NCI-H1436 treated with DMSO at 0.1 percent for 48 hours (cell line): Measurements from ENCODE around the gene CUL4A.

Experiments used
- DNase-seq: peaks from one replicate; lab custom pipeline; 2025; lab: John Stamatoyannopoulos, UW

Gene CUL4A

DNA sequence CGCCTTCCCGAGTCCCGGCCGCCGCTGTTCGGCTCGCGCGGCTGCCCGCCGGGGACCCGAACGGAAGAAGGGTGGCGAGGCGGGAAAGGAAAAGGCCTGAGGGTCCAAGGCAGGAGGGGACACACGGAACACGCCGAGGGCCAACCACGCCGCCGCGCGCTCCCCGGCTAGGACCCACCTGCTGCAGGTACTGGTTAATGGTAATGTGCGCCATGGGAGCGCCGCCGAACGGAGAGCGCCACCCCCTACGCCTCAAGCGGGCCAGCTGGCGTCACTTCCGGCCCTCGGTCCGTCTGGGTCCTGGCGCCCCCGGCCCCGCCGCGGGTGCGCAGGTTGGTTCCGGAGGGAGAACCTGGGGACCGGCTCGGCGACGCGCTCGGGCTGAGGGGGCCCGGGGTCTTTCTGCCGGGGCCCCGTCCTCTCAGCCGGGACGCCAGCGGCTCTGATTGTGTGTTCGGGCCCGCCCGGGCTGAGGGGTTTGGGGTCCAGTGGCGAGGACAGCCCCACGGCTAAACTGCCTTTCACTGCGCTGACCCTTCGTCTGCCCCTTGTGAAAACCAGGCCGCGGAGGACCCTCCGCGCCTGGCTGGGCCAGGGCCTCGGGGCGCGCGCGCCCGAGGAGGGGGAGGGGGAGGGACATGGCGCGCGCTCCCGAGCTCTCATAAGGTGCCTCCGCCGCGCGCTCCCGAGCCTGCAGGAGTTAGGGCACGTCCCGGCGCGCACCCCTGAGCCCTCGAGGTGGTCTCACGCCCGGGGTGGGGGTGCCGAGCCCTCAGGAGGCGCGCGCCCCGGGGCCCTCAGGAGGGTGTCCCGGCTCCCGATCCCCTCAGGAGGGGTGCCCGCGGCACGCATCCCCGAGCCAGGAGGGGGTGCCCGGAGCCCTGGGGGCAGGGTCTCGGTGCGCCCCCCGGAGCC, 735 bp upstream of the CUL4A start, which contains the start of gene PCID2:
TSS of gene PCID2 (minus strand) at position 249 of the 915 bp plus-strand sequence. CDS start at position 214, 35 bp downstream.
- DNase-seq: peak; percentile 30

DNA sequence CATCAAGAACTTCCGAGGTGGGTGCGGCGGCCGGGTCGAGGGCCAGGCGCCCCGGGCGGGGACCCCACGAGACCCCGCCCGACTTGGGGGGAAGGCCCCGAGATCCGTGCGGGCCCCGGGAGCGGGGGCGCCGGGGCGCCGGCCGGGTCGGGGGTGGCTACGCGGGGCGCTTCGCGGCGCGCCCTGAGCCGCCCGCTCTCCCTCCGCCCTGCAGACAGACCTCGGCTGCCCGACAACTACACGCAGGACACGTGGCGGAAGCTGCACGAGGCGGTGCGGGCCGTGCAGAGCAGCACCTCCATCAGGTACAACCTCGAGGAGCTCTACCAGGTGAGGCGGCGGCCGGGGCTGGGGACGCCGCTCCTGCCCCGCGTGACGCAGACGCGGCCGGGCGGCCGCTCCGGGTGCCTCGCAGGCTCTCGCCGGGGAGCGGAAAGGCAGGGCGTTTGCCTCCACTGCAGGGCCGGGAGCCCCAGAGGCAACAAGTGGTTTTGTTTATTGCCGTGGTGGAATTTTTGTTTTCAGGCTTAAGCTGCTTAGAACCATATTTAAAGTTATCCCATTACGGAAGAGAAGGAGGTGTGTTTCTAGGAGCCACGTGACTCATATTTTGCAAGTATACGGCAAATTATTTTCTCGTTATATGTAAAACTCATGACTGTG, 477 bp downstream of the CUL4A start:
- DNase-seq: no peak

DNA sequence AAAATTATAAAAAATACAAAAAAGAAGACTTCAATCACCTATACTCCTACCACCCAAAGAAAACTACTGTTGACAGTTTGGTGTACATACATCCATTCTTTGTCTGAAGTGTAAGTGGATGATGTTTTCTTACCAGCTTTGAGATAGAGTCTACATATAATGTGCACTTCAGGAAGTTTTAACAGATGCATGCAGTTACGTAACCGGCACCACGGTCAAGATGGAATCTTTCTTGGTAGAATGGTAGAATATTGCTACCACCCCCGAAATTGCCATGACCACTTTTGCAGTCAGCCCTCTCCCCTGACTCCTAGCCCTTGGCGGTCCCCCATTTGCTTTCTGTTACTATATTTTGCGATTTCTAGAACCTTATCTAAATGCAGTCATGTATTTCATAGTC, 1.4 kb downstream of the CUL4A start:
- no peak for DNase-seq

DNA sequence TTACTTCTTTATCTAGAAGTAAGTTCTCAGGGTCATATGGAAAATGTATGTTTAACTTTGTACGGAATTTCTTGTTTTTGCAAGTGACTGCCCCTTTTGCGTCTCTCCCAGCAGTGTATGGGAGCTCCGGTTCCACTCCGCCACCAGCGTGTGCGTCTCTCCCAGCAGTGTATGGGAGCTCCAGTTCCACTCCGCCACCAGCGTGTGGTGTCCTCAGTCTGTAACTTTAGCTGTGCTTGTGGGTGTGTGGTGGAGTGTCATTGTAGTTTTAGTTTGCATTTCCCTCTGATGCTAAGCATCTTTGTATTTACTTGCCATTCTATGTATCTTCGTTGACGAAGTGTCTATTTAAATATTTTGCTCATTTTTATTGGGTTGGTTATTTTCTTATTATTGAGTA, 2.4 kb downstream of the CUL4A start:
- DNase-seq: no peak

DNA sequence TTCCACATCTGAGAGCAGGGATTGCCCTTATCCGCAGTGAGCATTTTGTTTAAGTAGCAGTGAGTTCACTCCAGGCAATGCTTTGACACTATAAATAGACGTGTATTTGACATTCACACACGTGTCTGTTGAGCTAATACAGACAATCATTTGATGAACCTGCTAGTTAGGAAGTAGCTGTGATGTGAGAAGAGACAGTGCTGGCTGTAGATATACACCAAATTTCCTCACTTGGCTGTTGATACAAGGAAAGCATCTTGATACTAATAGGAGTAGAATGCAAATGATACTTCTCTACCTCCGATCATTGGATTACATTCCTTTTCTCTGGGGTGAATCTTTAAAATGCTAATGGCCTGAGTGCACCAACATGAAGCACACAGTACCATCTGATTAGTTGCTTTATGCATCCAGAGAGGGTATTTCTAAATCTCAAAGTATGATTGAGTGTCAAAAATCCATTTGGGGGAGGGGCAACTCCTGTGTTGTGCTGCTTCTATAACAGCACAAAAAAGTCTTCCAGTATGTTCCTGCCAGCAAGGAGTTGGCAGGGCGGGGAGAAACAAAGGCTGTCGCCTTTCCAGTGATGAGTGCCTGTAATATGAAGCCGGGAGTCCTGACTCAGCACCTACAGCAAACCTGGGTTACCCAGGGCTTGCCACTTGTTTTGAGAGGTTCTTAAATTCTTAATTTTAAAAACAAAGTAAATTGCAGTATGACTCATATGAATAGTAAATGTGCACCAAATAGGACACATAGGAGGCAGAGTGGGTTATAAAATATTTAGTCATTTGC, 7.0 kb downstream of the CUL4A start:
- peak; percentile 76 for DNase-seq

DNA sequence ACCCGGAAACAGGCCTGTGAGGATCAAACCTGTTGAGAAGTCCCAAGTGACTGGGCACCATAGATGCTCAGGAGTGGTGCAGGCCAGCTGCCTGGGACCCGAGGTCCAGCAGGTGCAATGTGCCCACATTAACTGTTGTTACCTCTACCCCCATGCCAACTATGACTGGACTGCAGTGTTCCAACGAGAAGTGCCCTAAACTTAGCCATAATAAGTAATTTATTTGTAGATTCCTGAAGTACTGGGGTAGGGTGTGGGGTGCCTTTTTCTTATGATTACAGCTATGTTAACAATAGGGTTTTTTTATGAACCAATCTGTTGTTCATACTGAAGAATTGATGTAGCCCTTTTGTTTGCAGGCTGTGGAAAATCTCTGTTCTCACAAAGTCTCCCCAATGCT, 9.2 kb downstream of the CUL4A start:
- no peak for DNase-seq

DNA sequence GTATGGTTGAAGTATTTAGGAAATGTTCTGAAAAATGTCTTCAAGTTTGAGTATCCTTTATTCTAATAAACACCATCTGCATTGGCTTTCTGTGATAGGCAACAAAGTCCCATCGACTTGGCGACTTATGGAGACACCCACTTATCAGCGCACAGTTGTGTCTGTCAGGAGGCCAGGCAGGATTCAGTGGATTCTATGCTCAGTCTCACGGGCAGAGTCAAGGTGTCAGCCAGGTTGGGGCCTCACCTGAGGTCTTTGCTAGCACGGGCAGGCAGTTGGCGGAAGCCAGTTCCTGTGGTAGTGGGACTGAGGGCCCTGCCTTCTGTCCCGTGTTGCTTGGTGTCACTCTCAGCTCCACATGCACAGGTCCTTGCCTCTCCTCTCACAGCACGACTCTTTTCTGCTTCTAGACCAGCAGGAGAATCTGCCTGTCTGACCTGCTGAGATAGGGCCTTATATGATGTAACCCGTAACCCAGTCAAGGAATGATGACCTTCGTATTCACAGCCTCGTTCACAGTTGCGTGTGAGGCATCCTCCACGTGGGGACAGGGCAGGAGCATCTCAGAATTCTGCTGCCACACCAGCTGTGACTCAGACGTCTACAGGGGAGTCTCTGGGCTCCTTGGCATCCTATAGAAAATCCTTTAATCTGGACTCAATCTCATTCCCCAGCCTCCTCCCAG, 10.0 kb downstream of the CUL4A start:
- no peak for DNase-seq

DNA sequence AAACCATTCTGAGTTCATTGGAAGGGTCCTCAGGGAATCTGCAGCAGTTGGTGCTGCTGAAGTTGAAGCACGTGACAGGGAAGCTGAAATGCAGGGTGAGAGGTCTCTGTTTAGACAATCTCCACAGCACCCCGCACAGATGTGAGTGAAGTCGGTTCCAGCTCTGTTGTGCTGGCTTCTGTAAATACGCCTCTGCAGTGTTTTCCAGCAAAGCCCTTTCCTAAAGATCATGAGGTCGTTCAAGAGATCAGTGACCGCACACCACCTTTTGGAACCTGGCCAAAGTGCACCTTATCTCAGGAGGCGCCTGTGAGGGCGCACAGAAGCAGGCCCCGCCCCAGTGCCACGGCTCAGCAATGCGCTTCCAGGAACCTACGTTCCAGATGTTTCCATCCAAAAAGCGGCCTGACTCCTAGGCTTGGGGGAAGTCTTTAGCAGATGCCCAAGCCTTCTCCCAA, 10.8 kb downstream of the CUL4A start:
- no peak for DNase-seq

DNA sequence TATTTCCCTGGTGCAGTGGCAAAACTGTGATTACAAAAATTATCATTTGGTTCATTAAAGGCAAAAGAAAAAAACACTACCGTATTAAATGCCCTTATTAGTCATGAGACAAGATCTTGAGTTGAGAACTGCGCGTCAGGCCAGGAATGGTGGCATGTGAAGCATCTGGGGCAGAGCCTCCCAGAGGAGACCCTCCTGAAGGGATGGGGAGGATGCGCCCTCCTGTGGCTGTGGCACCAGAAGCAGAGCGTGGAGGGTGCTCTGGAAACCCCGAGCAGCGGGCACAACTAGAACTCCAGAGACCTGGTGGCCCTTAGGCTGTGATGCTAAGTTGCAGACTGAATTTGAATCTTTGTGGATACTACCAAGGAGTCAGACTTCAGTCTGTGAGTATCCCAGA, 11.5 kb downstream of the CUL4A start:
- DNase-seq: no peak

DNA sequence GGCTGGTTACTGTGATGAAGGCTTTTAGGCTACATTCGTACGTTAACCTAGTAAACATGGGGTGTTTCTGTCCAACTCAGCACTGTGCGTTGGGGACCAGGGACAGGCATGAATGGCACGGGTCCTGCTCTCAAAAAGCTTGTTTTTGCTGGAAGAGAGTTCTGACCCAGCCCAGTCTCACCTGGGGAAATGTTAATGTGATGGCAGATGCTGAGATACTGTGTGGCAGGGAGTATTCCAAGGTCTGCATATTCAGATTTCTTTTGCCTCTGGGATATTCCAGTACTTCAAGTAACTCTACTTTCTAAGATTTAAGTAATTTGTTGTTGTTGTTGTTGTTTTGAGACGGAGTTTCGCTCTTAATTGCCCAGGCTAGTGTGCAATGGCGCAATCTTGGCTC, 13.7 kb downstream of the CUL4A start:
- DNase-seq: no peak

DNA sequence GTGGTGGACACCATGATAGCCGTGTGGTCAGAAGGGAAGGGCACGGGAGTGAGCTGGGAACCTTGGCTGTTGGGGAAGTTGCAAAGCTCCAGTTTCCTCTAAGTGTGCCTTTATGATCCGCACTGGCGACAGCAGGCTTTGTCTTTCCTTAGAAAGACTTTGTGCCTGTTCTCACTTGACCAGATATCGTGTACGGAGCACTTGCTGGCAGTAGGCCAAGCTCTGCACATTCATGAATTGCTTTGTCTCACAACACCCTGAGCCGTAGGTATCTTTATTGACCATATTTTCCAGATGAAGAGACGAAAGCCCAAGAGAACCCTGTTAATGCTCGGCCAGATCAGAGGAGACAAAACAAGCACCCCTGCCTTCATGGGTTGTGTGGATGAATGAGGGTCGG, 15.1 kb downstream of the CUL4A start:
- DNase-seq: no peak

DNA sequence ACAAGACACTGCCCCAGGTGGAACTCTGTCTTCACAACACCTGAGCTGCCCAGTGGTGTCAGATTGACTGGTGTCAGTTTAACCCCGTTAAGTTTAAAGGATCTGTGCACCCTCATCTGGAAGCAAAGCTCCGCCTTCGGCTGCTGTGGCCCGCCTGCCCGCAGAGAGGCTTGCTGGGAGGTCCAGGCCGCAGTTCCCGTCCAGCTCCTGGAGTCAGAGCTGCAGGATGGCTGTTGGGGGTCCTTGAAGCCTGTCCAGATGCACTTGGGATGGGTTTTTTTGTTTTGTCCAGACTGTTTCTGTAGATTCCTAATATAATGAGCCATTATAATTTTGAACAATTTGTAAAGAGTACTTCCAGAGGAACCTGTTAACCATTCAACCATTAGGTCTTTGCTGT, 16.1 kb downstream of the CUL4A start:
- no peak for DNase-seq

DNA sequence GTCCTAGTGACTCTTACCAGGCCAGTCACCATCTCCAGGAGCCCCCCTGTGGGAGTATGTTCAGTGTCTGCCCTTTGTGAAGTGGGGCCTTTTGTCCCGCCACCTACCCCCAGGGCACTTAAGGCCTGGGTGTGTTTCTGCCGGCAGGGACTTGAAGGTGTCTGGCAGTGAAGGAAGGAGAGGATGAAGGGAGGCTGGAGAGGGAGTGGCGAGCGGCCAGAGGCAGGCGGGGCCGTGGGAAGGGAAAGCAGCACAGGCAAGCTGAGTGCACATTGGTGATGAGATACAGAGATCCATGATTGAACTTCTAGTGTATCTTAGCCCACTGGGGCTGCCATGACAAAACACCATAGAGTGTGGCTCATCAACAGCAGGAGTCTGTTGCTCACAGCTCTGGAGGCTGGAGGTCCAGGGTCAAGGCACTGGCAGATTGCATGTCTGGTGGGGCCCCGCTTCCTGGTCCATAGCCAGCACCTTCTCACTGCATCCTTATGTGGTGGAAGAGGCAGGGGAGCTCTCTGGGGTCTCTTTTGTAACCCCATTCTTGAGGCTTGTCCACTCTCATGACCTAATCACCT, 17.5 kb downstream of the CUL4A start:
- DNase-seq: no peak

DNA sequence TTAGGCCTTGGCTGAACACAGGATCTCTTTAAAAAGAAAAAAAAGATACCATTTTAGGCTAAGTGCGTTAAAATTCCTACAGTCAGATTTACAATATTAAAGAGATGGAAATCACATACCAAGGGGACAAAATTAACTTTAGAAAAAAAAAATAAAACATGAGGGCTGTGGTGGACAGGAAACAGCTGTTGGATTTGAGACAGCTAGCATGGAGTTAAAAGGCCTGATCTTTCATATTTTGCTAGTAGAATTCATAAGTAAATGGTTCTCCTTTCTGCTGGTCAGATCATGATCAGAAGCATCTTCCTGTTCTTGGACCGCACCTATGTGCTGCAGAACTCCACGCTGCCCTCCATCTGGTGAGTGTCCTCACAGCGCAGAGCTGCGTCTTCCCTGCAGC, 19.7 kb downstream of the CUL4A start:
- no peak for DNase-seq

DNA sequence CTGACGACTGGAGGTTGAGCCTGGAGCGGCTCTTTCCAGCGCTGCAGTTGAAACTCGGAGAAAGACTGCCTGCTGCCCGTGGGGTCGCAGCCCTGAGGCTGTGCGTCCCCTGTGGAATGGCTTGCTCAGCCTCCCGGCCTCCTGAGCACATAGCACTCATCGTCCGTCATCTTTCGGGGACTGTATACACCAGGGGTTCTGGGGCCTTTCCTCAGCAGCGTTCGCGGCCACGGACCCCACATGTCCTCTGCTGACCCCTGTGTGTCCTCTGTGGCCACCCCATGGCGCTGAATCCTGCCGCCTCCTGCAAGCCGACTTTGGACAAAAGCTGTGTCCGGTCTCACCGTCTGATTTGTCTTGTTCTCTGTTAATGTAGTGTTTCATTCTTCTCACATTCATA, 20.4 kb downstream of the CUL4A start:
- no peak for DNase-seq

DNA sequence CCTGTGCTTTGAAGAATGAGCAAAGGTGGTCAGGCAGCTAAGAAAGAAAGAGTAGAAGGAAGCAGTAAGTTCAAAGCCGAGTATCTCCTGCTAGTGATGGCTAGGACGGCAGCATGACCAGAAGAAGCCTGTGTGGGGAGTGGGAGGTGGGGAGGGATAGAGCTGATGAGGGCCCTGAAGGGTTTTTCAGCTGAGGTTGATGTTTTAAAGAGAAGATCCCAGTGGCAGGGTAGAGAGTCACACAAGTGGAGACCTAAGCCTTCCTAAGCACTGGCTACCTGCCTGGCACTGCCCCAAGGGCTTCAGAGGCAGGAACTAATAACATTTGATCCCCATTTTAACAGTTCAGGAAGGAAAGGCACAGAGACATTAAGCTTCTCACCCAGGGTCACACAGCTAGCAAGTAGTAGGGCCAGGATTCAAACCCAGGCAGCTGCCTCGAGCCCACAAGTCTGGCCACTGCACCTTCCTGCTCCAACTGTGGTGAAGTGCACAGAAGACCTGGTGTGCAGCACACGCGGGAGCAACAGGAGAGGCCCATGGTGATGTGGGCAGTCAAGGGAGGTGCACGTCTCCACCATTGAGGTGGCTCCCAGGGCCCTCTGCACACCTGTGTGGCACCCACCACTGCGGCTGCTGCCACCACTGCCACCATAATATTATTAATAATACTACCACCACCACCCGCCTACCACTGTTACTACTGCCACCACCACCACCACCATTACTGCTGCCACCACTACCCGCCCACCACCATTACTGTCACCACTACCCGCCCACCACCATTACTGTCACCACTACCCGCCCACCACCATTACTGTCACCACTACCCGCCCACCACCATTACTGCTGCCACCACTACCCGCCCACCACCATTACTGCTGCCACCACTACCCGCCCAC, 22.1 kb downstream of the CUL4A start:
- DNase-seq: no peak

DNA sequence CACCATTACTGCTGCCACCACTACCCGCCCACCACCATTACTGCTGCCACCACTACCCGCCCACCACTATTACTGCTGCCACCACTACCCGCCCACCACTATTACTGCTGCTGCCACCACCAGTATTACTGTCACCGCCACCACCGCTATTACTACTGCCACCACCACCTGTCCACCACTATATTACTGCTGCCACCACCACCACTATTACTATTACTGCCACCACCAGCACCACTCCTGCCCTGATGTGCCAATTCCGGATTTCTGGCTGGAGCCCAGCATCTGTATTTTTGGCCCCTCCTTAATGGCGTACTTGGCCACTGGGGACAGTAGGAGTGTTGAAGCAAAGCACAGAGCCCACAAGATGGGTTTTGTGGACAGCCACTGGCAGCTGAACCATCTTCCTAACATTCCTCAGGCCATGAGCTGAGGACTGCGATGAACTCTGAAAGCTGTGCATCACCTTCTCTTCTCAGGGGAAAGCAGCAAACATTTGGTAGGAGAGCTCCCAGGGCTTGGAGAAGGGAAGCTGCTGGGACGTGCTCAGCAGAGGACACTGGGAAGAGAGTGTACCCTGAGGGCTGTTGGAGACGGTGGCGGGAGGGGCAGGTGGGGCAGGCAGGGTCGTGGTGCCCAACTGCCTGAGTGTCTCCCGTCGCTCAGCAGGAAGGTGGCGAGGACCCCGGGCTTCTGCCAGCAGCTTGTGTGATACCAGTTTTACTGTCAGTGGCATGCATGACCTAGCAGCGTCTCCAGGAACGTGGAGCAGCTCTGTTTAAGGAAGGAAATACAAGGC, 23.0 kb downstream of the CUL4A start:
- DNase-seq: no peak

DNA sequence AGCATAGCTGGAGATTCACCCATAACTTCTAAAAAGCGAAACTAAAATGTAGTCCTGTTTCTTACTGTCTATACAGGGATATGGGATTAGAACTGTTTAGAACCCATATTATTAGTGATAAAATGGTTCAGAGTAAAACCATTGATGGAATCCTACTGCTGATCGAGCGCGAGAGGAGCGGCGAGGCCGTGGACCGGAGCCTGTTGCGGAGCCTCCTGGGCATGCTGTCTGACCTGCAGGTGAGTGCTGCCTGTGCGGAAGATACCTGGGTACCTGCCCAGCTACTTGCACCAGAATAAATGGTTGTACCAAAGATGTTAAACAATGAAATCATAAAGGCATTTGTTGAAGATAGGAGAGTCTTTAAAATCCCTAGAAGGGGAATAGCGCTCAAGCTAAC, 23.7 kb downstream of the CUL4A start:
- no peak for DNase-seq

DNA sequence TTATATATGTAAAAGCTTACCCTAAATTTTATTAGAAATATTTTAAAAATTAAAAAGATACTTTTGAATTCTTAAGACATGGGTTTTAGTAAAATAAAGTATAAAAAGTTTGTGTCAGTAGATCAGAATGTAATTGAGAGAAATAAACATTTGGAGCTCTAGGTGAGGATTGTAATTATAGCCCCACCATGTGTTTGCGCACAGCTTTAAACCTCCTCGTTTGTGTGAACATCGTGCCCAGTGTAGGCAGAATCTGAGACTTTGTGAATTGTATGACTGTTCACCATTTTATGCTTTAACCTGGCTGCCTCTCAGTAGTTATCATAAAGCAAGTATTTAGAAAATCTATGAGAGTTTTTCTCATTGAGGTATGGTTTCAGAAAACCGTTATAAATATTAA, 29.1 kb downstream of the CUL4A start:
- DNase-seq: no peak

DNA sequence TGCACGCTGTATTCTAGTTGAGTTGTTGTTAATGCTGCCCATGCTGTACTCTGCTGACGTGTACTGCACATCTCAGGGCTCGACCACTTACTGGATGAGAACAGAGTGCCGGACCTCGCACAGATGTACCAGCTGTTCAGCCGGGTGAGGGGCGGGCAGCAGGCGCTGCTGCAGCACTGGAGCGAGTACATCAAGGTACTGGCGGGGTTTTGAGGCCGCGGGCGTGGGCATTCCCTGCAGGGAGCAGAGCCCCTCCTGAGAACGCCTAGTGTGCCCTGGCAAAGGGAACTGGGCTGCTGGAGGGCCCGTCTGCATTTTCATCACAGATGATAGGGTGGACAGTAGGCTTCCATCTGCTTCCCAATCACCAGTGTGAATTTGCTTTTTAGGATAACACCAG, 29.9 kb downstream of the CUL4A start:
- no peak for DNase-seq
